Vagina (tissue), 2 donors: Measurements from ENCODE around the gene ZNF830.

Experiments
- POLR2A ChIP-seq, 2 donors: fragments of 450-650 bp; IDR thresholded peaks; one replicate each; pipeline ENCODE4 v1.6.1; 2017; ENCODE audit warnings: antibody characterized with exemption in 2 of 2, mild to moderate bottlenecking in 2 of 2, moderate library complexity in 2 of 2
- POLR2AphosphoS5 ChIP-seq, 2 donors: sonication (generic); formaldehyde crosslinking; IDR thresholded peaks; one replicate each; pipeline ENCODE4 v1.9.0; 2017; ENCODE audit warnings: antibody characterized with exemption in 2 of 2, mild to moderate bottlenecking in 2 of 2, low read depth in 1 of 2; ENCODE audit not compliant: insufficient read depth in 1 of 2
- TF ChIP-seq, protein P1 (sequence below), 3 experiments: fragments of 450-650 bp in 2 of 3; fragments of 200-600 bp in 1 of 3; sonication (generic) in 1 of 3; IDR thresholded peaks; one replicate each; pipeline ENCODE4 v1.5.1; 2017 to 2019; ENCODE audit warnings: antibody characterized with exemption in 3 of 3, mild to moderate bottlenecking in 2 of 3, moderate library complexity in 2 of 3

DNA sequence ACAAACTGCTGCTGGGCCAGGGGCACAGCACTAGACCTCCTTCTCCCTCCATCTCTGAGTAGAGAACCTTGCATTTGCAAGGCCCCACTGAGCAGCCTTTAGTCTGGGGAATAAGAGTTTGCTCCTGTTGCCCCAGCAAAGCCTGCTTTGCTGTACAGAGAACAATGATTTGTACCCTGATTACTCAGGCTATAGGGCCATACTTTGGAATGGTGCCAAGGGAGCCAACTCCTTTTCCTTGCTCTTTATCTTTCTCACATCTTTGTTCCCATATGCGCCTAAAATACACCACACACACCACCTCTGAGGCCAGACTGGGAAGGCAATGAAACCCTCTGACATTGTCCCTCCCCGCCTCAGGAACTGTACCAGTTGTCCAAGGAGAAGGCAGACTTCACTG is 40.2 kb downstream of the ZNF830 start:
- TF ChIP-seq, protein P1, sequence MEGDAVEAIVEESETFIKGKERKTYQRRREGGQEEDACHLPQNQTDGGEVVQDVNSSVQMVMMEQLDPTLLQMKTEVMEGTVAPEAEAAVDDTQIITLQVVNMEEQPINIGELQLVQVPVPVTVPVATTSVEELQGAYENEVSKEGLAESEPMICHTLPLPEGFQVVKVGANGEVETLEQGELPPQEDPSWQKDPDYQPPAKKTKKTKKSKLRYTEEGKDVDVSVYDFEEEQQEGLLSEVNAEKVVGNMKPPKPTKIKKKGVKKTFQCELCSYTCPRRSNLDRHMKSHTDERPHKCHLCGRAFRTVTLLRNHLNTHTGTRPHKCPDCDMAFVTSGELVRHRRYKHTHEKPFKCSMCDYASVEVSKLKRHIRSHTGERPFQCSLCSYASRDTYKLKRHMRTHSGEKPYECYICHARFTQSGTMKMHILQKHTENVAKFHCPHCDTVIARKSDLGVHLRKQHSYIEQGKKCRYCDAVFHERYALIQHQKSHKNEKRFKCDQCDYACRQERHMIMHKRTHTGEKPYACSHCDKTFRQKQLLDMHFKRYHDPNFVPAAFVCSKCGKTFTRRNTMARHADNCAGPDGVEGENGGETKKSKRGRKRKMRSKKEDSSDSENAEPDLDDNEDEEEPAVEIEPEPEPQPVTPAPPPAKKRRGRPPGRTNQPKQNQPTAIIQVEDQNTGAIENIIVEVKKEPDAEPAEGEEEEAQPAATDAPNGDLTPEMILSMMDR (IDR thresholded peaks at IDR 0.05): no peak
- no peak for TF ChIP-seq POLR2A (IDR thresholded peaks at IDR 0.05)
- TF ChIP-seq POLR2AphosphoS5 (IDR thresholded peaks at IDR 0.05; ENCODE audit: insufficient read depth in 1 of 2, low read depth in 1 of 2): no peak
